Left ventricle myocardium inferior (tissue), 1 donor: ENCODE measurements around the gene BCR. TPM values are rescaled to one million over a fixed set of nuclear protein-coding genes. Genes with fewer than 3 reads are reported as not detected.

ENCODE experiments used
- DNase-seq: peaks from one replicate; pipeline ENCODE4 v3.0.0-alpha.2; 2020
- H3K27ac ChIP-seq: fragments of 200-600 bp; replicated peaks from 2 replicates; pipeline ENCODE4 v1.8.0; 2021
- H3K27me3 ChIP-seq: fragments of 200-600 bp; 2 replicates; pipeline ENCODE4 v1.8.0; 2021; ENCODE audit warnings: low read depth
- H3K36me3 ChIP-seq: fragments of 200-600 bp; 2 replicates; pipeline ENCODE4 v1.8.0; 2021
- H3K4me1 ChIP-seq: fragments of 200-600 bp; 2 replicates; pipeline ENCODE4 v1.8.0; 2021
- H3K4me3 ChIP-seq: fragments of 200-600 bp; 2 replicates; pipeline ENCODE4 v1.8.0; 2021; ENCODE audit warnings: mild to moderate bottlenecking, moderate library complexity
- H3K9me3 ChIP-seq: fragments of 200-600 bp; replicated peaks from 2 replicates; pipeline ENCODE4 v1.8.0; 2021
- CTCF ChIP-seq: fragments of 200-600 bp; IDR thresholded peaks from 2 replicates; pipeline ENCODE4 v1.8.0; 2021; ENCODE audit warnings: antibody characterized with exemption, mild to moderate bottlenecking, borderline replicate concordance
- intact Hi-C: fragments of 100-400 bp; cut with micrococcal nuclease; formaldehyde crosslinking; loops from one replicate; pipeline ENCODE4 v1.11.0; 2022
- total RNA-seq: library from RNA; stranded (reverse); fragmentation: NEBNext Ultra II Directional; extraction: Animal tissue kit (Norgen Biotek cat#: 25700); gene quantifications from one replicate; pipeline ENCODE4 v1.2.1, GENCODE V29; 2021
- donor health status: DM: no; HTN: yes; CAD: no; lungs with severe emphysema.

Gene BCR
- total RNA-seq, 1 donor from 2014 or later, result 26.7 TPM

- DNase-seq, result no peak
- Histone ChIP-seq H3K36me3 (no peaks in the 10 kb centered on the region), H3K27me3 (no peaks in the 10 kb centered on the region), H3K4me3 (no peak overlapping the region), H3K27ac (no peak overlapping the region), H3K4me1 (peaks cover 18% of the 10 kb centered on the region), H3K9me3 (no peaks in the 10 kb centered on the region)
- intact Hi-C loops, result no loop called here
- TF ChIP-seq CTCF, result no peak
These were observed 42.8 kb upstream of the BCR start for GRCh38 chr22:23137468-23137867.

- Histone ChIP-seq H3K9me3 (no peaks in the 10 kb centered on the region), H3K4me1 (peaks cover 21% of the 10 kb centered on the region), H3K27ac (no peak overlapping the region), H3K4me3 (no peak overlapping the region), H3K36me3 (no peaks in the 10 kb centered on the region), H3K27me3 (no peaks in the 10 kb centered on the region)
- no peak for DNase-seq
- TF ChIP-seq CTCF, result no peak
- intact Hi-C loops, result no loop called here
These were observed 42.3 kb upstream of the BCR start for GRCh38 chr22:23137905-23138561.

DNA sequence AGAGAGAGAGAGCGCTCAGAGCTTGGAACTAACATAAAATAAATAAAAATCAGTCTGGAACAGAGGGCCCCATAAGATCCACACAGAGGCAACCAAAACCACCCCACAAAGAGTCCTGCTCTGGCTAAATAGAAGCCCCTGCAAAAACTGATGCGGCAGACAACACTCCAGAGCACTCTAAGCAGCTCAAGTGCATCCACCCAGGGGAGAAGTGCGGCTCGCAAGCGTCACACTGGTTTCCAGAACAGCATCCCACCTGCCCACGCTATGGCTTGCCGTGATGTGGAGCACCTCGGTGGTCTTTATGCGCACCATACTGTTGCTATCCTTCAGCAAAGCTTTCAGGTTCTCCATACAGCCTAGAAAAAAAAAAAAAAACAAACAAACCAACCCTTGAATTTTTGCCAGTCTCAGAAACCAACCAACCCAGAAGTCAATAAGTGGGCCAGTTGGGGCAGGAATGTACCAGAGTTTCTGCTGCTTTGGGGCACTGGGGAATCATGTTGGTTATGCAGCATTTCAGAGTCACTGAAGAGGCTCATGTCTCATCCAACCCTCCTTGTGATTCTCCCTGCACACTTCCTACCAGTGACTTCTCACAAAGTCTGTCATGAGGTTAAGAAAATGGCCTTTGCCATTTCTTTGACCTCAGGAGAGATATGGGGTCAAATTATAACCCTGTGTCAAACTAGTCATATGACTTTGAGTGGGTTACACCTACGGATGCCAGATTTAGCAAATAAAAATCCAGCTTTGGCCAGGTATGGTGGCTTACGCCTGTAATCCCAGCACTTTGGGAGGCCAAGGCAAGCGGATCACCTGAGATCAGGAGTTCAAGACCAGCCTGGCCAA is 41.5 kb upstream of the BCR start:
- H3K27ac ChIP-seq, result no peak overlapping the region
- no peak for TF ChIP-seq CTCF
- peaks cover 21% of the 10 kb centered on the region for H3K4me1 ChIP-seq
- no peak overlapping the region for H3K4me3 ChIP-seq
- no peaks in the 10 kb centered on the region for H3K36me3 ChIP-seq
- intact Hi-C loops, result no loop called here
- no peak for DNase-seq
- peaks cover 6% of the 10 kb centered on the region for H3K27me3 ChIP-seq
- no peaks in the 10 kb centered on the region for H3K9me3 ChIP-seq

GRCh38 chr22:23140385-23140784 is 39.9 kb upstream of the BCR start:
- Histone ChIP-seq H3K27ac (no peak overlapping the region), H3K4me3 (no peak overlapping the region), H3K9me3 (no peaks in the 10 kb centered on the region), H3K27me3 (peaks cover 20% of the 10 kb centered on the region), H3K36me3 (no peaks in the 10 kb centered on the region), H3K4me1 (peaks cover 31% of the 10 kb centered on the region)
- intact Hi-C loops, result no loop called here
- no peak for DNase-seq
- no peak for TF ChIP-seq CTCF

DNA sequence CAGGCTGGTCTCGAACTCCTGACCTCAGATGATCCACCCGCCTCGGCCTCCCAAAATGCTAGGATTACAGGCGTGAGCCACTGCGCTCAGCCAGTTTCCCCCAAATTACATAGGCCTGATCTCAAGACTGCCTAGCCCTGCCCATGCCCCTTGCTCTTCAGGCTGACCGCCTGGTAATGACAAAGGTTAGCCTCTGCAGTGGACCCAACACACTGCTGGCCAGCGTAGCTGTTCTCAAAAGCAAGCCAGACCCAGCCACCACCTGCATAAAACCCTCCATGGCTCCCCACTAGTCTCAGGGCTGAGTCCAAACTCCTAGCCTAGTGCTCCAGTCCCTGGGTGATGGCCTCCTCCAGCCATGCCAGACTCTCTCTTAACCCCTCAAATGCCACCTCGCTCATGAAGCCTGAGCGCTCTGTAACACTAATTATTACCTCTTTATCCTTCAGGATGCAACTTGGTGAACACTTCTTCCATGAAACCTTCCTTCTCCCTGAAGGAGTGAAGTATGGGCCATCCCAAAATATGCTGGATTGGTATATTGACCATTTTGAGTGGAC is 37.7 kb upstream of the BCR start:
- Histone ChIP-seq H3K36me3 (no peaks in the 10 kb centered on the region), H3K27ac (no peak overlapping the region), H3K4me3 (peak overlapping the region; percentile 50), H3K9me3 (no peaks in the 10 kb centered on the region), H3K4me1 (peaks cover 41% of the 10 kb centered on the region), H3K27me3 (peaks cover 26% of the 10 kb centered on the region)
- DNase-seq, result no peak
- intact Hi-C loops, result no loop called here
- TF ChIP-seq CTCF, result no peak
